Measurements from ENCODE around the gene UFC1.
A peak's percentile ranks its signal among the peaks of the same experiment; 100 is the strongest.

UFC1 gene

GRCh38 chr1:161165742-161166668 is 12.2 kb downstream of the UFC1 start, which contains the start of gene PPOX:
Gene PPOX, plus strand, starts transcription at chr1:161166426. Its CDS starts 422 bp downstream, at chr1:161166848.
- DNase-seq (ENCODE audit: low read depth, low spot score): peak; percentile 90
- peak within 1 kb of the TSS; percentile 71 for H3K4me3 ChIP-seq (ENCODE audit: low read length)

GRCh38 chr1:161166669-161167548 is 13.1 kb downstream of the UFC1 start:
- no peak for DNase-seq (ENCODE audit: low read depth, low spot score)
- peak overlapping the region; percentile 71 for H3K4me3 ChIP-seq (ENCODE audit: low read length)

- no peak overlapping the region for H3K4me3 ChIP-seq (ENCODE audit: low read length)
- DNase-seq (ENCODE audit: low read depth, low spot score): no peak
Observed at GRCh38 chr1:161168906-161169305, 15.1 kb downstream of the UFC1 start.

GRCh38 chr1:161171191-161171590 is 17.4 kb downstream of the UFC1 start:
- no peak overlapping the region for H3K4me3 ChIP-seq (ENCODE audit: low read length)
- no peak for DNase-seq (ENCODE audit: low read depth, low spot score)

- no peak for DNase-seq (ENCODE audit: low read depth, low spot score)
Observed at GRCh38 chr1:161171696-161172095, 17.9 kb downstream of the UFC1 start.

GRCh38 chr1:161172349-161172748 is 18.6 kb downstream of the UFC1 start:
- no peak overlapping the region for H3K4me3 ChIP-seq (ENCODE audit: low read length)
- DNase-seq (ENCODE audit: low read depth, low spot score): no peak

More at GRCh38 chr1:161171696-161172095, 17.9 kb downstream of the UFC1 start:
- no peak overlapping the region for H3K4me3 ChIP-seq (ENCODE audit: low read length)

- DNase-seq (ENCODE audit: low read depth, low spot score): no peak
- H3K4me3 ChIP-seq (ENCODE audit: low read length): no peak overlapping the region
Observed at GRCh38 chr1:161172776-161173376, 19.1 kb downstream of the UFC1 start.

- H3K4me3 ChIP-seq (ENCODE audit: low read length): no peak overlapping the region
- DNase-seq (ENCODE audit: low read depth, low spot score): no peak
Observed at GRCh38 chr1:161173711-161174110, 19.9 kb downstream of the UFC1 start.

- no peak overlapping the region for H3K4me3 ChIP-seq (ENCODE audit: low read length)
Observed at GRCh38 chr1:161174911-161175310, 21.1 kb downstream of the UFC1 start.

GRCh38 chr1:161175771-161176453 is 22.1 kb downstream of the UFC1 start:
- no peak for DNase-seq (ENCODE audit: low read depth, low spot score)
- no peak overlapping the region for H3K4me3 ChIP-seq (ENCODE audit: low read length)

More at GRCh38 chr1:161174911-161175310, 21.1 kb downstream of the UFC1 start:
- DNase-seq (ENCODE audit: low read depth, low spot score): no peak

- H3K4me3 ChIP-seq (ENCODE audit: low read length): peak overlapping the region; percentile 94
- no peak for DNase-seq (ENCODE audit: low read depth, low spot score)
Observed at GRCh38 chr1:161176468-161177111, 22.8 kb downstream of the UFC1 start.

GRCh38 chr1:161177112-161177935 is 23.5 kb downstream of the UFC1 start, which contains the start of gene B4GALT3:
Gene B4GALT3, minus strand, starts transcription at chr1:161177507. Its CDS starts 1,447 bp downstream, at chr1:161176060.
- peak; percentile 60 for DNase-seq (ENCODE audit: low read depth, low spot score)
- H3K4me3 ChIP-seq (ENCODE audit: low read length): peak within 1 kb of the TSS; percentile 94

GRCh38 chr1:161177936-161178244 is 24.1 kb downstream of the UFC1 start:
- DNase-seq (ENCODE audit: low read depth, low spot score): no peak

GRCh38 chr1:161179698-161180097 is 25.9 kb downstream of the UFC1 start:
- no peak for DNase-seq (ENCODE audit: low read depth, low spot score)
- no peak overlapping the region for H3K4me3 ChIP-seq (ENCODE audit: low read length)

More at GRCh38 chr1:161177936-161178244, 24.1 kb downstream of the UFC1 start:
- peak overlapping the region; percentile 94 for H3K4me3 ChIP-seq (ENCODE audit: low read length)

GRCh38 chr1:161180639-161181038 is 26.9 kb downstream of the UFC1 start:
- DNase-seq (ENCODE audit: low read depth, low spot score): no peak
- no peak overlapping the region for H3K4me3 ChIP-seq (ENCODE audit: low read length)

GRCh38 chr1:161182214-161182613 is 28.4 kb downstream of the UFC1 start:
- no peak for DNase-seq (ENCODE audit: low read depth, low spot score)
- H3K4me3 ChIP-seq (ENCODE audit: low read length): no peak overlapping the region

- H3K4me3 ChIP-seq (ENCODE audit: low read length): no peak overlapping the region
- peak; percentile 93 for DNase-seq (ENCODE audit: low read depth, low spot score)
Observed at GRCh38 chr1:161185282-161185682, 31.5 kb downstream of the UFC1 start.

Measured in Jurkat, Clone E6-1 (cell line).